CMK (cell line): Measurements from ENCODE around the gene AFF3.

Experiments
- DNase-seq: peaks from one replicate; pipeline ENCODE4 v3.0.0-alpha.2; 2010; ENCODE audit warnings: low read depth

The AFF3 gene

GRCh38 chr2:100041946-100042345, 100.4 kb downstream of the AFF3 start:
- DNase-seq: no peak

- no peak for DNase-seq
Measured at GRCh38 chr2:100041385-100041784, 101.0 kb downstream of the AFF3 start.

GRCh38 chr2:100040906-100041305, 101.5 kb downstream of the AFF3 start:
- DNase-seq: no peak

- DNase-seq: no peak
Measured at GRCh38 chr2:100039291-100039980, 103.0 kb downstream of the AFF3 start.

GRCh38 chr2:100038011-100038410, 104.4 kb downstream of the AFF3 start:
- no peak for DNase-seq

- DNase-seq: no peak
Measured at GRCh38 chr2:100036793-100037192, 105.6 kb downstream of the AFF3 start.

GRCh38 chr2:100036026-100036425, 106.4 kb downstream of the AFF3 start:
- DNase-seq: no peak

GRCh38 chr2:100034431-100034830, 108.0 kb downstream of the AFF3 start:
- no peak for DNase-seq

- DNase-seq: no peak
Measured at GRCh38 chr2:100033976-100034375, 108.4 kb downstream of the AFF3 start.

GRCh38 chr2:100031604-100032003, 110.8 kb downstream of the AFF3 start:
- DNase-seq: no peak

- DNase-seq: no peak
Measured at GRCh38 chr2:100029460-100029859, 112.9 kb downstream of the AFF3 start.

- no peak for DNase-seq
Measured at GRCh38 chr2:100021791-100022340, 120.5 kb downstream of the AFF3 start.

GRCh38 chr2:100019499-100019898, 122.9 kb downstream of the AFF3 start:
- DNase-seq: no peak

GRCh38 chr2:100018341-100019193, 123.8 kb downstream of the AFF3 start:
- DNase-seq: no peak

- no peak for DNase-seq
Measured at GRCh38 chr2:100017633-100018032, 124.8 kb downstream of the AFF3 start.

GRCh38 chr2:100016756-100017155, 125.6 kb downstream of the AFF3 start:
- no peak for DNase-seq

- no peak for DNase-seq
Measured at GRCh38 chr2:100015849-100016248, 126.5 kb downstream of the AFF3 start.

- no peak for DNase-seq
Measured at GRCh38 chr2:100013892-100014677, 128.3 kb downstream of the AFF3 start.

- no peak for DNase-seq
Measured at GRCh38 chr2:100012561-100012960, 129.8 kb downstream of the AFF3 start.

GRCh38 chr2:100011272-100011731, 131.1 kb downstream of the AFF3 start:
- no peak for DNase-seq

GRCh38 chr2:100010606-100011005, 131.8 kb downstream of the AFF3 start:
- DNase-seq: no peak

GRCh38 chr2:100009743-100010142, 132.6 kb downstream of the AFF3 start:
- no peak for DNase-seq
